Hematopoietic multipotent progenitor cell treated with erythropoietin and hydrocortisone succinate and interleukin-3 and kit ligand, for 4 days (in vitro differentiated cells): ENCODE results near the gene IL27RA.
A peak's percentile ranks its signal among the peaks of the same experiment; 100 is the strongest.
"Not testable (repeated sequence)": the region's sequence is repeated elsewhere in the genome, so short reads cannot be mapped to it uniquely, and the experiment has no call there.

Experiments used
- DNase-seq: peaks from one replicate; pipeline ENCODE4 v3.0.0-alpha.2; 2015

IL27RA gene

DNA sequence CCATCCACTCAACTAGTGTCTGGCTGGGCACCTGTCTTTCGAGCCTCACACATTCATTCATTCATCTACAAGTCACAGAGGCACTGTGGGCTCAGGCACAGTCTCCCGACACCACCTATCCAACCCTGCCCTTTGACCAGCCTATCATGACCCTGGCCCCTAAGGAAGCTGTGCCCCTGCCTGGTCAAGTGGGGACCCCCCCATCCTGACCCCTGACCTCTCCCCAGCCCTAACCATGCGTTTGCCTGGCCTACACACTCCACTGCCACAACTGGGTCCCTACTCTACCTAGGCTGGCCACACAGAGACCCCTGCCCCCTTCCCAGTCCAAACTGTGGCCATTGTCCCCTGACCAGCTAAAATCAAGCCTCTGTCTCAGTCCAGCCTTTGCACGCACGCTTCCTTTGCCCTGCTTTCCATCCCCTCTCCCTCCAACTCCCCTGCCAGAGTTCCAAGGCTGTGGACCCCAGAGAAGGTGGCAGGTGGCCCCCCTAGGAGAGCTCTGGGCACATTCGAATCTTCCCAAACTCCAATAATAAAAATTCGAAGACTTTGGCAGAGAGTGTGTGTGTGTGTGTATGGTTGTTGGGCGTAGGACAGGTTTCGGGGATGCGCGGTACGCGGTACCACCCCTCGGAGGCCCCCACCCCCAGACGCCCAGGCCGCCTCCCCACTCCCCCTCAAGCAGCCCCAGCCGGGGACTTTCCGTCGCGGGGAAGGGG lies 404 bp upstream of the IL27RA start:
- no peak for DNase-seq

DNA sequence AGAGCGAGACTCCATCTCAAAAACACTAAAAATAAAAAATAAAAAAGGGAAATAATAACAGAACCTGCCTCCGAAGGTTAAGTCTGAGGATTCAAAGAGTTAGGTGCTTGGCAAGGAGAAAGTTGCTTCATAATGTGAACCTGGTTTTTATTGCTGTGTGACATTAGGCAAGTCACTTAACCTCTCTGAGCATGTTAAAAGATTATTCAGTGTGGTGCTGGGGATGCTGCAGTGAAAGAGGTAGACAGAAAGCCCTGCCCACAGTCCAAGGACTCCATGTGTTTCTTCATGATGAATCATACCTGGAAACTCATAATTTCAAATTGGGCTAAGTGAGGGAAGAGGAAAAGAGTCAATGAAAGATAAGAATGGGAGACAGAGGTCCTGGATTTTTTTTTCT lies 2.4 kb downstream of the IL27RA start:
- no peak for DNase-seq

DNA sequence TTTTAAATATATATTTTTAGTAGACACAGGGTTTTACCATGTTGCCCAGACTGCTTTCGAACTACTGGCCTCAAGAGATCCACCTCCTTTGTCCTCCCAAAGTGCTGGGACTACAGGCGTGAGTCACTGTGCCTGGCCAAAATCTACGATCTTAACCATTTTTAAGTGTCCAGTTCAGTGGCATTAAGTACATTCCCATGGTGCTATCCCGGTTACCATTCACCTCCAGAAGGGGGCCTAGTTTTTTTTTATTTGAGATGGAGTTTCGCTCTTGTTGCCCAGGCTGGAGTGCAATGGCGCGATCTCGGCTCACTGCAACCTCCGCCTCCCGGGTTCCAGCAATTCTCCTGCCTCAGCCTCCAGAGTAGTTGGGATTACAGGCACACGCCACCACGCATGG lies 3.6 kb downstream of the IL27RA start:
- not testable (repeated sequence) for DNase-seq

DNA sequence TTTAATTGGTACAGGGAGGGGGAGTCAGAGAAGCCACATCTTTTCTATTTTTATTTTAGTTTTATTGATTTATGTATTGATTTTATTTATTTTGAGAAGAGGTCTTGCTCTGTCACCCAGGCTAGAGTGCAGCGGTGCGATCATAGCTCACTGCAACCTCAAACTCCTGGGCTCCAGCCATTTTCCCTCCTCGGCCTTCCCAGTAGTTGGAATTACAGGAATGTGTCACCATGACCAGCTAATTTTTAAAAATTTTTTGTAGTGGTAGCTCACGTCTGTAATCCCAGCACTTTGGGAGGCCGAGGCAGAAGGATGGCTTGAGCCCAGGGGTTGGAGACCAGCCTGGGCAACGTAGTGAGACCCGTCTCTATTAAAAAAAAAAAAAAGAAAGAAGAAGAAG lies 4.1 kb downstream of the IL27RA start:
- no peak for DNase-seq

DNA sequence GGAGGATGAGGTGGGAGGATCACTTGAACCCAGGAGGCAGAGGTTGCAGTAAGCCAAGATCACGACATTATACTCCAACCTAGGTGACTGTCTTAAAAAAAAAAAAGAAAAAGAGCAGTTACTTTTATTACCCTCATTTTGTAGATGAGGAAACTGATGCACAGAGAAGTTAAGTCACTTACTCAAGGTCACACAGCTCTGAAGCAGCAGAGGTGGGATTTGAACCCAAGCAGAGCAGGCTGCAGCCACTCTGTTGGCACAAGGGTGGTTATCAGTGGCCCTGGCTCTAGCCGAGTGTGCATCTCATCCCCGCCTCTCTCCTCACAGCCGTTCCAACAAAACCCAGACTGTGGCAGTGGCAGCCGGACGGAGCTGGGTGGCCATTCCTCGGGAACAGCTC lies 7.6 kb downstream of the IL27RA start:
- no peak for DNase-seq

DNA sequence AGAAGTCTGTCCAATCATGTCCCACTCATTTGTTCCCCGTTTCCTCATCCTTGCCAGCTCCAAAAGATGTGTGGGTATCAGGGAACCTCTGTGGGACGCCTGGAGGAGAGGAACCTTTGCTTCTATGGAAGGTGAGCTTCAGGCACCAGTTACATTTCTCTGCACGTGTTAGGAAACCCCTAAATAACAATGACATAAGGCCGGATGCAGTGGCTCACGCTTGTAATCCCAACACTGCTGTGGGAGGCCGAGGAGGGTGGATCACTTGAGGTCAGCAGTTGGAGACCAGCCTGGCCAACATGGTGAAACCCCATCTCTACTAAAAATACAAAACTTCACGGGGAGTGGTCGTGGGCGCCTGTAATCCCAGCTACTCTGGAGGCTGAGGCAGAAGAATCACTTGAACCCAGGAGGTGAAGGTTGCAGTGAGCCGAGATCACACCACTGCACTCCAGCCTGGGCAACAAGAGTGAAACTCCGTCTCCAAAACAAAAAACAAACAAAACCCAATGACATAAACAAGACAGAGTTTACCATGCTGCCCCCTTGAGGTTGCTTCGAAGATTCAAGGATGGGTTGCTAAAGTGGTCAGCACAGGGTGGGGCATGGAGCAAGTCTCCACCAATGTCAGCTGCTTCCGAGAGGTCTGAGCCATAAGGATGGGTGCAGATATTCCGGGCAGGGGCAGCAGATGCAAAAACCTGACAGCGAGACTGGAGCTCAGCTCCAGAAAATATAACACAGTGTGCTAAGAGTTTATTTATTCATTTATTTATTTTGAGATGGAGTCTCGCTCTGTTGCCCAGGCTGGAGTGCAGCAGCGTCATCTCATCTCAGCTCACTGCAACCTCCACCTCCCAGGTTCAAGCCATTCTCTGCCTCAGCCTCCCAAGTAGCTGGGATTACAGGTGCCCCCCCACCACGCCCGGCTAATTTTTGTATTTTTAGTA lies 11.4 kb downstream of the IL27RA start:
- peak; percentile 82 for DNase-seq

DNA sequence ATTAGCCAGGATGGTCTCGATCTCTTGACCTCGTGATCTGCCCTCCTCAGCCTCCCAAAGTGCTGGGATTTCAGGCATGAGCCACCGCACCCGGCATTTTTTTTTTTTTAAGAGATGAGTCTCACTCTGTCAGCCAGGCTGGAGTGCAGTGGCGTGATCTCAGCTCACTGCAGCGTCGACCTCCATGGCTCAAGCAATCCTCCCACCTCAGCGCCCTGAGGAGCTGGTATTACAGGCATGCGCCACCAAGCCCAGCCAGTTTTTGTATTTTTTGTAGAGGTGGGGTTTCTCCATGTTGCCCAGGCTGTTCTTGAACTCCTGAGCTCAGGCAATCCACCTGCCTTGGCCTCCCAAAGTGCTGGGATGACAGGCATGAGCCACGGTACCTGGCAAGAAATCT lies 16.3 kb downstream of the IL27RA start:
- DNase-seq, result not testable (repeated sequence)

DNA sequence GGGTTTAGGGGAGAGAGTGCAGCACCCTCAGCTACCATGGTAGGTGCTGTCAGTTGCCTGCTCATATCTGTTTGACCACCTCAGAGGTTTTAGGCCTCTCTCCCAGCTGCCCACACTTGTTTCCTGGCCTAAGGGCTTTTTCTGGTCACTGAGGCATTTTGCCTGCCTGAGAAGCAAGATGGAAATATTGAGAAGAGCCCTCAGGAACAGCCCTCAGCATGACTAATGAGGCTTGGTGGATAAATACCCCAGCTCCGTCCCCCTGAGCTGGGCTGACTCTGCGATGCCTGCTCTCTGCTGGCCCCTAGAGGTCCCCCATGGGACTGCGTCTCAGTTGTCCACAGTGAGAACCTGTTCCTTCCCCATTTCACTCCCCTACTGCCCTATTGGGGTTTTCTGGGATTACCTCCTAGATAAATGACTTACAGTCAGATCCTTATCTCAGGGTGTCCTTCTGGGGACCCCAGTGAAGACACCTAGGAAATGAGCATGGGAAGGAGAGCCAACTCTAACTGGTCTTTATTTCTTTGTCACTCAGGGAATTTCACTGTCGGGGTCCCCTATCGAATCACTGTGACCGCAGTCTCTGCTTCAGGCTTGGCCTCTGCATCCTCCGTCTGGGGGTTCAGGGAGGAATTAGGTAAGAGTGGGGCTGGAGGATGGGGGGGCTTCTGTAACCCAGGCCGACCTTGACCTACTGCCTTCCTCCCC lies 17.0 kb downstream of the IL27RA start:
- peak; percentile 82 for DNase-seq

DNA sequence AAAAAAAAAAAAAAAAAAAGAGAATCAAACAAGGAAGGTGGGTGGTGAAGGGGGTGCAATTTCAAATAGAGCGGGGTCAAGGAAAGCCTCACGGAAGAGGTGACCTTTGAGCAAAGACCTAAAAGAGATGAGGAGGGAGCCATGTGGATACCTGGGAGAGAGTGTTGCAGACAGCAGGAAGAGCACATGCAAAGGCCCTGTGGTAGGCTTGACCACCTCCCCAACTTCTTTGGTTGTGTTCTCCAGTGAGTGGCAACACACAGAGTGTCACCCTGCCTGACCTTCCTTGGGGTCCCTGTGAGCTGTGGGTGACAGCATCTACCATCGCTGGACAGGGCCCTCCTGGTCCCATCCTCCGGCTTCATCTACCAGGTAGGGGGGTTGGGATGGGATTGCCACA lies 18.9 kb downstream of the IL27RA start:
- DNase-seq, result no peak

DNA sequence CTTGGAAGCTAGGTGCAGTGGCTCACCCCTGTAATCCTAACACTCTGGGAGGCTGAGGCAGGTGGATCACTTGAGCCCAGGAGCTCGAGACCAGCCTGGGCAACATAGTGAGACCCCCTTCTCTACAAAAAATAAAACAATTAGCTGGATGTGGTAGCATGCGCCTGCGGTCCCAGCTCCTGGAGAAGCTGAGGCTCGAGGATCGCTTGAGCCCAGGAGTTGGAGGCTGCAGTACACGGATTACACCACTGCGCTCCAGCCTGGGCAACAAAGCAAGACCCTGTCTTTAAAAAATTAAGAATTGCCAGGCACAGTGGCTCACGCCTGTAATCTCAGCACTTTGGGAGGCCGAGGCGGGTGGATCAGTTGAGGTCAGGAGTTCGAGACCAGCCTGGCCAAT lies 19.4 kb downstream of the IL27RA start:
- not testable (repeated sequence) for DNase-seq

DNA sequence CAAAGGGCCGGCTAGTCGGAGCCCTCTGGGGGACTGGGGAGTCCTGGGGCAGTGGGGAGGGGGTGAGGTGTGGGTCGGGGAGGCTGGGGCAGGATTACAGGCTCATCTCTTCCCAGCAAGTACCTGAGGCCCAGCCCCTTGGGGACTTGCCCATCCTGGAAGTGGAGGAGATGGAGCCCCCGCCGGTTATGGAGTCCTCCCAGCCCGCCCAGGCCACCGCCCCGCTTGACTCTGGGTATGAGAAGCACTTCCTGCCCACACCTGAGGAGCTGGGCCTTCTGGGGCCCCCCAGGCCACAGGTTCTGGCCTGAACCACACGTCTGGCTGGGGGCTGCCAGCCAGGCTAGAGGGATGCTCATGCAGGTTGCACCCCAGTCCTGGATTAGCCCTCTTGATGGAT lies 20.4 kb downstream of the IL27RA start:
- DNase-seq, result no peak

DNA sequence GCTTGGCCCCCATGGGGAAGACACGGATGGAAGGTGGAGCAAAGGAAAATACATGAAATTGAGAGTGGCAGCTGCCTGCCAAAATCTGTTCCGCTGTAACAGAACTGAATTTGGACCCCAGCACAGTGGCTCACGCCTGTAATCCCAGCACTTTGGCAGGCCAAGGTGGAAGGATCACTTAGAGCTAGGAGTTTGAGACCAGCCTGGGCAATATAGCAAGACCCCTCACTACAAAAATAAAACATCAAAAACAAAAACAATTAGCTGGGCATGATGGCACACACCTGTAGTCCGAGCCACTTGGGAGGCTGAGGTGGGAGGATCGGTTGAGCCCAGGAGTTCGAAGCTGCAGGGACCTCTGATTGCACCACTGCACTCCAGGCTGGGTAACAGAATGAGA lies 20.9 kb downstream of the IL27RA start:
- no peak for DNase-seq

DNA sequence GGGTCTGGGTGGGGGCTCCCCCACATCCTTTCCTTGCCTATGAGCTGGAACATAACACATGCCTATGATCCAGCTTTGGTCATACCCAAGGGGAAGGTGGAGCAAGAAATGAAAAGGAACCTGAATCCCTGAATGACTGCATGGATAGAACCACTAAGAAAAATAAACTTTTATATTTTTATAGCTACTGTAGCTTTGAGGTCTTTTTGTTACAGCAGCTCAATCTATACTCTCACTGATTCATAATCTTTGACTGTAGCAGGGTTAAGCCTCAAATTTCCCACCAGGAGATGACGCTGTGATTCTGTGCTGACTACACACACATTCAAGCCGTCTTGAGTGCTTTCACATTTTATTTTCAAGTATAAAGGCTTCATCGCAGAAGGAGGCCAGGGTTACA lies 21.5 kb downstream of the IL27RA start:
- no peak for DNase-seq

DNA sequence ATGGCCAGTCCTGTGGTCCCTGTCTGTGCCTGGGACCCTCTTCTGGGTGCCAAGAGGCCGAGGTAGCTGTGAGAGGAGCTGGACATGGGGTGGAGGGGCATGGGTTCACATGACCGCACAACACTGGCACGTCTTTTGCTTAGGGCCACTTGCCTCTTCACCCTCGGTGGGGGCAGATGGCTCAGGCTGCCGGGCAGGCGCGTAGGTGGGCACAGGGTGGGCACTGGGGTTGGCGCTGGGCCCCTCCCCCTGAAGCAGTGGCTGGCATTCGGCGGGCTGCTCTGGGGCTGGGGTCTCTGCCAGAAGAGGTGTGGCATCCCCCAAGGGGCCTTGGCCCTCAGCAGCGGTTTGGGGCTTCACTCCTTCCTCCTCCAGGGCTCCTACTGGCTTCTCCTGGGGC lies 21.9 kb downstream of the IL27RA start:
- no peak for DNase-seq

DNA sequence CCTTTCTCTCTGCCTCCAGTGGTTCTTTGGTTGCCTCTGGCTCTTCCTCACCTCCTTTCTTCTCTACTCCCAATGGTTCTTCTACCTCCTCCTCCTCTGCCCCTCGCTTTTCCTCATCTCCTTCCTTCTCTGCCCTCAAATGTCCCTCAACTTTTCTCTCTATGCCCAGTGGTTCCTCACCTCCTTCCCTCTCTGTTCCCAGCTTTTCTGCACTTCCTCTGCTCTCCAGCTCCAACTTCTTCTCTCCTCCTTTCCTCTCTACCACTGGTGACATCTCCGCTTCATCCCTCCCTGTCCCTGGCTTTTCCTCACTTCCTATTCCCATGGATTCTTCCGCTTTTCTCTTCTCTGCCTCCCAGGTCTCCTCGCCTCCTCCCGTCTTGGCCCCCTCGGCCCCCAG lies 22.5 kb downstream of the IL27RA start:
- DNase-seq, result no peak

DNA sequence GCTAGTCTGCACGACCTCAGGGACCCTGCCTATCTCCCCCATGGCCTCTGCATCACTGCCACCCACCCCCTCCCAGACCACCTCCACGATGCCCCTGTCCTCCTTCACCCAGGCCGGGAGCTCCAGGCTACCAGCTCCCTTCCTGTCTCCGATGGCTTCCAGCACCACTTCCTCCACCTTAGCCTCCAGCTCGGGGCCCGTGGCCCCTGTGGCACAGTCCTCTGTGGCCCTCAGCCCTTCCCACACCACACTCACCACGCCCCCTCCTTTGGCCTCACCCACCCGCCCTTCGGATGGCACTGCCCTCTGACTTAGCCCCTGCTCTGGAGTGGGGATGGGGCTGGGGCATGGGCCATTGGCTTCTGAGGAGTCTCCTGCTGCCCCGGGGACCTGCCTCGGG lies 23.2 kb downstream of the IL27RA start:
- DNase-seq, result no peak

DNA sequence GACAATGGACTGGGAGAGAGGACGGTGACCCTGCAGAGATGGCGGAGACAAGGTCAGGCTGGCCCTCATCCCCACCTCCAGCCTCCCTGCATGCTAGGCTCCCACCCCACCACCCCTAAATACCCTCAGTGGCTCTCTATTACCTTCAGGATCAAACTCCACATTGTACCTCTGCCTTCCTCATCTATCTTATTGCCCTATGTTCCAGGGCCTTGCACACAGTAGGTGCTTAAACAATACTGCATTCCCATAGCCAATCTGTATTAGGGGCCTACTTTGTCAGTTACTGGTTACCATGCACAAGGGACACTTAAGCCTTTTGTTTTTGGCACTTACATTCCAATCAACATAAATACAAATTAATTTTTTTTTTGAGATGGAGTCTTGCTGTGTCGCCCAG lies 23.8 kb downstream of the IL27RA start:
- DNase-seq, result no peak

DNA sequence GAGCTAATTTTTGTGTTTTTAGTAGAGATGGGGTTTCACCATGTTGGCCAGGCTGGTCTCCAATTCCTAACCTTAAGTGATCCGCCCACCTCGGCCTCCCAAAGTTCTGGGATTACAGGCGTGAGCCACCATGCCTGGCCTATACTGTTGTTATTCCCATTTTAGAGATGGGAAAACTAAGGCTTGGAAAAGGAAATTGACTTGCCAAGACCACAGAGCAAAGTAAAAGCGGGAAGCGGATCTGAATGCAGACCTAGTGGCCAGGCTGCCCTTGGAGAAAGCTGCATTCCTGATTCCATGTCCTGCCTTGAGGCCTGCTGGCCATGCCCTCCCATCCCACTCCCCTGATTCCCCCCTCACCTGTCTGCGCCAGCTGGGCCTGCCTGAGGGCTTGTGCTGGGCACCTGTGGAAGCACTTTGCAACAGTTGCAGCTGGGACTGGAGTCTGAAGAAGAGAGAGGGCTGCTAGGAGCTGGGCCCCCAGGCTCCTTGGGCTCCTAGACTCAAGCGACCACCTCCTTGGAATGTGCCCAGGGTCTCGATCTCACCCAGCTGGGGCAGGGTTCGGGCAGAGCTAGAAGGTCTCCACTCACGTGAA lies 24.6 kb downstream of the IL27RA start:
- DNase-seq, result no peak

DNA sequence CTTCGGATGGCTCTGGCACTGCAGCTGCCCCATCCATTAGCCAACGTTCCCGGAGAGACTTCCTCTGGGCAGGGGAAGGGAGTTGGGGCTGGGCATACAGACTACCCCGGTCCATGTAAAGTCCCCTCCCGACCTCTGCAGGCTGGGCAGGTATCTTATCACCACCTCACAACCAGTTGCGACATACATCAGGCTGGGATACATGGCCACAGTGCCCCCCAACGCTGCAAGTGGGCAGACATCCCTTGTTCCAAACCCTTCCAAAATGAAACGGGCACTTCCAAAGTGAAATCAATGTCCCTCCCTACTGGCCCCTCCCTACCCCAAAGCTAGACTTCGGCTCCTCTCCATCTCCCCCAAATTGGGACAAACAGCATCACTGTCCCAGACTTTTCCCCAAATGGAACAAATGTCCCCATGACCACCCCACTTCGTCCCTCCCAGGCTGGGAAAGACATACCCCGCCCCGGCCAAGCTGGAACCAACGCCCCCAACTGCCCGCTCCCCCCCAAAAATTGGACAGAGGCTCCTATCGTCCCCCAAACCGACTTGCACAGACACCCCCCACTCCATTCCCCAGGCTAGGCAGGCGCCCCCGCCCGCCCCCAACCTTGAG lies 25.3 kb downstream of the IL27RA start:
- no peak for DNase-seq

DNA sequence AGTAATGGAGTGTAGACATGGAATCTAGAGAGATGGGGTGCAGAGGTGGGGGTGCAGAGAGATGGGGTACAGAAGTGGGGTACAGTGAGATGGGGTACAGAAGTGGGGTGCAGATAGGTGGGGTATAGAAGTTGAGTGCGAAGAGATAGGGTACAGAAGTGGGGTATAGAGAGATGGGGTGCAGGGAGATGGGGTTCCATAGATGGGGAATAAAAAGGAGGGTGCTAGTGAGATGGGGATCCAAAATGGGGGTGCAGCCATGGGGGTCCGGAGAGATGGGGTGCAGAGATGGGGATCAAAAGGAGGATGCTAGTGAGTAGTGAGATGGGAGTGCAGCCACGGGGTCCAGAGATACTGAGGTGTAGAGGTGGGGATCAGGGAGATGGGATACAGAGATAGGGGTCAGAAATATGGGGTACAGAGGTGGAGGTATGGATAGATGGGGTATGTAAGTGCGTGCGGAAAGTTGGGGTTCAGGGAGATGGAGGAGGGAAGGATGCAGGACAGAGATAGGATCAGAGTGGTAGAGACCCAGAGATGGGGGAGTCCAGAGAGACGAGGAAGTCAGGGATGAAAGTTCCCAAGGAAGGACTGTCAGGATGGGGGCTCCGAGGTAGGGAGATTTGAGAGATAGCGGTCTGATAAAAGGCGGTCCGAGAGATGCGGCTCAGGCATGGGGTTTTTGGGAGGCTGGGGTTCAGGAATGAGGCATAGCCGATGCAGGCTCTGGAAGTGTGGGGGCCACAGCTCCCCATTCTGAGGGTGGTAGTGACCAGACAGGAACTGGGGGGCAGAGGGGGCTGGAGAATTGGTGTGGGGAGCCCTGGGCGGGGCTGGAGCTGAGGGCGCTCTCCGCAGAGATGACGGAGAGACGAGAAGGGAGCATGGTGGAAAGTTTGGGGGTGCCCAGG lies 26.9 kb downstream of the IL27RA start:
- no peak for DNase-seq

DNA sequence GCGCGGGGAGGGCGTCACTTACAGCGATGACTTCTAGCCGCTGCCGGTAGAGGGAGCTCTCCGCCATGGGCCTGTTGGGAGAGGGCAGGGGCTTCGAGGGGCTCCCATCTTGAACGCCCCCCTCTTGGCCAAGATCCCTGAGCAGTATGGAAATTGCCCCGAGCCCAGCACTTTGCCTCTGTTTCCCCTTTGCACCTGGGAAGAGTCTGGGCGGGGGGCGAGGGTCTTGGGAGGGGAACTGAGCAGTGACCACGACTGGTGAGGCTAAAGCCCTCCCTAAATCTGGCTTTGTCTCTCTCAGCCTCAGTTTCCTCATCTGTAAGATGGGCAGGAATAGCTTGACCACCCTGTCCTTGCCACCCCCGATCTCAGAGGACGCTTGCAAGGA lies 27.5 kb downstream of the IL27RA start:
- DNase-seq, result peak; percentile 60
